Thymus (tissue), 11 donors: ENCODE data around the gene NPM3. TPM values are rescaled to one million over a fixed set of nuclear protein-coding genes. Genes with fewer than 3 reads are reported as not detected.

Experiments used
- DNase-seq, 9 donors: peaks; one replicate each; pipeline ENCODE4 v3.0.0-alpha.2; 2013; ENCODE audit warnings: low spot score in 9 of 9, low read depth in 6 of 9, missing footprints in 1 of 9
- H3K27ac ChIP-seq, 2 donors: one replicate each; pipeline ENCODE4 v1.5.1; 2013; ENCODE audit warnings: control low read depth in 1 of 2, low read depth in 1 of 2, low read length in 1 of 2, mild to moderate bottlenecking in 1 of 2, moderate library complexity in 1 of 2
- H3K27me3 ChIP-seq, 2 donors: one replicate each; pipeline ENCODE4 v1.5.1; 2013; ENCODE audit warnings: low read length in 1 of 2; ENCODE audit not compliant: control insufficient read depth in 2 of 2, insufficient read depth in 1 of 2
- H3K36me3 ChIP-seq, 2 donors: one replicate each; pipeline ENCODE4 v1.5.1; 2013; ENCODE audit warnings: low read length in 1 of 2, mild to moderate bottlenecking in 1 of 2, moderate library complexity in 1 of 2; ENCODE audit not compliant: control insufficient read depth in 2 of 2, insufficient read depth in 2 of 2
- H3K4me1 ChIP-seq, 2 donors: one replicate each; pipeline ENCODE4 v1.5.1; 2013; ENCODE audit warnings: low read length in 2 of 2; ENCODE audit not compliant: control insufficient read depth in 2 of 2, insufficient read depth in 2 of 2
- H3K4me3 ChIP-seq, 2 donors: one replicate each; pipeline ENCODE4 v1.5.1; 2013; ENCODE audit warnings: low read length in 2 of 2, control low read depth in 1 of 2, mild to moderate bottlenecking in 1 of 2
- H3K9me3 ChIP-seq, 2 donors: one replicate each; pipeline ENCODE4 v1.5.1; 2013; ENCODE audit warnings: low read length in 1 of 2, mild to moderate bottlenecking in 1 of 2; ENCODE audit not compliant: control insufficient read depth in 2 of 2, insufficient read depth in 1 of 2
- WGBS: extraction: QIAGEN DNeasy Blood & Tissue Kit; methylation state at CpG from one replicate; pipeline ENCODE4 v1.1.7; 2013; 5-methylcytosine and 5-hydroxymethylcytosine counted together
- polyA plus RNA-seq: library from polyadenylated mRNA; stranded (reverse); fragments of 200-250 nt; gene quantifications from one replicate; pipeline ENCODE4 v1.2.3, GENCODE V29; 2013
- total RNA-seq: library from RNA; stranded (reverse); fragments of 120-200 nt; gene quantifications from one replicate; pipeline ENCODE4 v1.2.4, GENCODE V29; 2013
- donor health status: healthy.

Gene NPM3
- total and polyA plus RNA-seq, 2 donors = 30.6 to 50.6 TPM

DNA sequence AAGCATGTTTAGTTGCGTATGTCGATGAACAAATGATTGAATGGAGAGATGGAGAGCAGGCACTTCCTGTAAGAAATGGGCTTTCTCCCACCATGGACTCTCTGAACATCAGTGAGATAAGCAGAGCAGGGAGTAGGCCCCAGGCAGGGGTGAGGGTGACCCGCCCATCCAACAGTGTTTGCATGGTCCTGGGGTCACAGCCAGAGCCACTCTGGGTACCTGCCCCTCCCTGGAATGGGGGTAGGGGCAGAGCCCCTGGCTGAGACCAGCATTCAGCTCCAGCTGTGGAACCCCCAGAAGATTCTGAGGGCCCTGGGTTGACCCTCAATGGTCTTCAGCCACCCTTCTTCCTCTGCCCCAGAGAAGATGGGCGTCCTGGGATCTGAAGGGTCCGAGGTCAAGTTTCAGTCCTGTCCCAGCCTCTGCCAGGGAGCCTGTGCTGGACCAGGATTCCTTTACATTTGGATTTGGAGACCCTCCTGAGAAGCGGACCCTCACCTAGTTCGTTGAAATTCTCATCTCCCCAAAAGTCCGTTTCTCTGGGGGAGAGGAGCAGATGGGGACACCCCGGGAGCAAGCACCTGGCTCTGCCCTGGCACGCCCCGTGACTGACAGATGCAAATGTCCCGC, 5.0 kb downstream of the NPM3 start:
- H3K36me3 ChIP-seq = no peaks in the 10 kb centered on the region
- H3K4me3 ChIP-seq = no peak overlapping the region
- H3K27ac ChIP-seq = no peak overlapping the region
- H3K4me1 ChIP-seq = peaks cover 12 to 47% of the 10 kb centered on the region in 2 donors
- H3K9me3 ChIP-seq = peaks cover 0 to 17% of the 10 kb centered on the region in 2 donors
- WGBS = 71% methylated on average over 12 of the region's 12 CpGs
- peaks cover 64 to 73% of the 10 kb centered on the region in 2 donors for H3K27me3 ChIP-seq
- no peak for DNase-seq

DNA sequence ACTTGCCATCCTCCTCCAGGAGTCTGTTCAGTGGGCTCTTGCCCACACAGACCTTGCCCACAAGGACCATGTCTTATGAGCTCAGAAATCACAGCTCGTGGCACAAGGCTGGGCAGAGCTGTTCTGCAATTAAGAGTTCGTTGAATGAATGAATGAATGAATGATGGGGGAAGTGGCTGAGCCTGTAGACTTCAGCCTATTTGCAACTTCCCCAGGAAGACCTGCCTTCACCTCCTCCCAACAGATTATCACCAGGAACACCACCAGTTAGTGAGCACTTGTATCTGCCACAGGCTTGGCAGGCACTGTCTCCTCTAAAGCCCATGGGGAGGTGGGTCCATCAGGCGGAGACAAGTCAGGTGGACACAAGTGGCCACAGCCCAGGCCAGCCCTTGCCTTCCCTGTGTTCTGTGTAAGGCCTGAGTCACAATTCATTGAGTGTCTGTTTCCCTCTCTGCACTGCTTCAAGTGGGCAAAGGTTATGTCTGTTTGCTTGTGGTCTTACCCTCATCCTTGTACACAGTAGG, 5.6 kb downstream of the NPM3 start:
- DNase-seq = no peak
- no peaks in the 10 kb centered on the region for H3K36me3 ChIP-seq
- no peak overlapping the region for H3K27ac ChIP-seq
- WGBS = over 99% methylated on average over 3 of the region's 3 CpGs
- peaks cover 0 to 17% of the 10 kb centered on the region in 2 donors for H3K9me3 ChIP-seq
- peaks cover 69 to 79% of the 10 kb centered on the region in 2 donors for H3K27me3 ChIP-seq
- H3K4me3 ChIP-seq = no peak overlapping the region
- H3K4me1 ChIP-seq = peaks cover 12 to 45% of the 10 kb centered on the region in 2 donors

DNA sequence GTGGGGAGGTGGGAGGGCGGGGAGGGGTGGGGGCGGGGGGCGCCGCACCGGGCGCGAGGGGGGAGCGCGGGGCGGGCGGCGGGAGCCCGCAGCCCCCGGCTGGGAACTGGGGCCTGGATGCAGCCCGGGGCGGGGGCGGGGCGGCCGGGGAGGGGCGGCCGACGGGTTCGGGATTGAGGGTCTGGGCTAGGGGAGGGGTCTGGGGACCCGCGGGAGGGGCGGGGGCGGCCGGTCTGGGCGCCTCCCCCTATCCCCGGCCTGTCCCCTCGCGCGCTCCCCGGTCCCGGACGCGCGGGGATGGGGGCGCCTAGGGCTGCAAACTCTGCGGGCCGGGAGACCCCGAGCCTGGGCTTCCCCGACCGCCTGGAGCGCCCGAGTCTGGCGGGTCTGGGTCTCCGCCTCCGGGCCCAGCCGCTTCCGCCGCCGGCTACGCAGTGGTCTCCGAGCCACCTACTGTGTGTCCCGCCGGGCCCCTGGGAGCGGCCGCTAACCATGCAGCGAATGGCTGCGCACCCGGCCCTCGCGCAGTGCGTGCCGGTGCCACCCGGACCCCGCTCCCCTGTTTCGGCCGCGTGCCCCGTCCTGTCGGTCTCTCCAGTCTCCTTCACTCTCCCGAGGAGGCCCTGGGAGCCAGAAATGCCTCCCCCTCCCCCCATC, 7.0 kb downstream of the NPM3 start:
- peaks cover 0 to 17% of the 10 kb centered on the region in 2 donors for H3K9me3 ChIP-seq
- H3K4me1 ChIP-seq = peaks cover 12 to 31% of the 10 kb centered on the region in 2 donors
- no peaks in the 10 kb centered on the region for H3K36me3 ChIP-seq
- no peak overlapping the region for H3K27ac ChIP-seq
- DNase-seq = no peak
- H3K4me3 ChIP-seq = peak overlapping the region in 1 of 2 donors; percentile 15
- H3K27me3 ChIP-seq = peaks cover 79 to 93% of the 10 kb centered on the region in 2 donors
- WGBS = 7% methylated on average over 70 of the region's 74 CpGs

DNA sequence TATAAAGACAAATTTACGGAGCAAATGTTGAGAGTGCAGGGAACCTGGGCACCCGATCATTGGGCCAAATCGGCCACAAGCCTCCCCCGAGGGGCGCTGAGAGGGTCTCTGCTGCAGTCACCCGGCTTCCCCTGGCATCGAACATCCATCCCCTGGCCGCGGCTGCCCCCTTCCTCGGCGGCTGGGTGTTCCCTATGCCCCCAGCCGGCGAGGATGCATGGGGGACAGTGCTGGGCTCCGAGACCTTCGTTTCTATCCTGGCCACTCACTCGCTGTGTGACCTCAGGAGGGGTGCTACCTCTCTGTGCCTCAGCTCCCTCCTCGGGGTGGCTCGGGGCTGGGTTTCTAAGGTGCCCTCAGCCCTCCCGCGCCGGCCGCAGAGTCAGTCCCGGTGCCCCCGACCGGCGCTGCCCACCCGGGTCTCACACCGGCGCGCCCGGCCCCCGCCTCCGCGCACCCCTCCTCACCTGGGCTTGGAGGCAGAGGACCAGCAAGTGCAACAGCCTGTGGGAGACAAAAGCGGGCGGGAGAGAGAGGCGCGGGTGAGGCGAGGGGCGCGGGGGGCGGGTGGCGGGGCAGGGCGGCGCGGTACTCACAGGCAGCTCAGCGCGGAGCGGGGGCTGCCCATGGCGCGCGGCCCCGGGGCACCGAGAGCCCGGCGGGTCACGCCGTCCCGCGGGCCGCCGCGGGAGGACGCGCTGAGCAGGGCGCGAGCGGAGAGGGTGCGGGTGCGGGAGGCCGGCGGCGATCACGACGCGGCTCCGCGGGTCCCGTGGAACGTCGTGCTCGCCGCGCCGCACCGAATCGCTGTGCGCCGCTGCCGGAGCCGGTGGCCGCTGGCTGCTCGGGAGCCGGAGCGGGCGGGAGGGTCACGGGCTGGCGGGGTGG, 7.7 kb downstream of the NPM3 start, which contains the start of gene FGF8:
Gene FGF8, minus strand, starts transcription at position 842 of the 888 bp plus-strand sequence. Its CDS starts 214 bp downstream, at position 628.
- no peaks in the 10 kb centered on the region for H3K36me3 ChIP-seq
- peak within 1 kb of the TSS in 1 of 2 donors; percentile 15 for H3K4me3 ChIP-seq
- no peak for DNase-seq
- no peak within 1 kb of the TSS for H3K27ac ChIP-seq
- 4% methylated on average over 98 of the region's 98 CpGs for WGBS
- peaks cover 78 to 95% of the 10 kb centered on the region in 2 donors for H3K27me3 ChIP-seq
- H3K4me1 ChIP-seq = peaks cover 12 to 23% of the 10 kb centered on the region in 2 donors
- peaks cover 0 to 17% of the 10 kb centered on the region in 2 donors for H3K9me3 ChIP-seq

DNA sequence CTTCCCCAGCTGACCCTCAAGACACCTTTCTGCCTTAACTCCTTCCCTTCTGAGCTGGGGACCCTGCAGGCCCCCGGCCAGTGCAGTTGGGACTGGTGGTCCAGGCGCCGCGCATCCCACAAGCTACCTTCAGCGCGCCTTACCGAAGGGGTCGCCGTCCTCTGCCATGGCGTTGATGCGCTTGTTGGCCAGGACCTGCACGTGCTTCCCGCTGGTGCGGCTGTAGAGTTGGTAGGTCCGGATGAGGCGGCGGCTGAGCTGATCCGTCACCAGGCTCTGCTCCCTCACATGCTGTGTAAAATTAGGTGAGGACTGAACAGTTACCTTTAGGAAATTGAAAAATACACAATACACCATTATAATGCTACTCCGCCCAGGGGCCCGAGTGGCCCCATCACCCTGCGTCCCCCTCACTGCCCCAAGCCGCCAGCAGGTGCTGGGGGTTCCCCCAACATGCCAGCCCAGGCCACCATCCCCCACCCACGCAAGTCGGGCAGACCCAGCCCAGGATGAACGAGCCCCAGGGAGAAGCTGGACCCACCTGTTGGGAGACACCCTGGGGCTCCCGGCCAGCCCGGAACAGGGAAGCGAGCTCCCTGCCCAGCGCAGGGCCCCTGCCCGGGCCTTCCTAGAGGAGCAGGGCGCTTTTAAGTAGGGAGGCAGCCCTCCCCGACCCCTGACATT, 8.5 kb downstream of the NPM3 start:
- DNase-seq = no peak
- no peak overlapping the region for H3K27ac ChIP-seq
- peaks cover 9 to 18% of the 10 kb centered on the region in 2 donors for H3K4me1 ChIP-seq
- H3K36me3 ChIP-seq = no peaks in the 10 kb centered on the region
- WGBS = 12% methylated on average over 32 of the region's 32 CpGs
- H3K9me3 ChIP-seq = peaks cover 0 to 17% of the 10 kb centered on the region in 2 donors
- H3K27me3 ChIP-seq = peaks cover 72 to 95% of the 10 kb centered on the region in 2 donors
- no peak overlapping the region for H3K4me3 ChIP-seq

DNA sequence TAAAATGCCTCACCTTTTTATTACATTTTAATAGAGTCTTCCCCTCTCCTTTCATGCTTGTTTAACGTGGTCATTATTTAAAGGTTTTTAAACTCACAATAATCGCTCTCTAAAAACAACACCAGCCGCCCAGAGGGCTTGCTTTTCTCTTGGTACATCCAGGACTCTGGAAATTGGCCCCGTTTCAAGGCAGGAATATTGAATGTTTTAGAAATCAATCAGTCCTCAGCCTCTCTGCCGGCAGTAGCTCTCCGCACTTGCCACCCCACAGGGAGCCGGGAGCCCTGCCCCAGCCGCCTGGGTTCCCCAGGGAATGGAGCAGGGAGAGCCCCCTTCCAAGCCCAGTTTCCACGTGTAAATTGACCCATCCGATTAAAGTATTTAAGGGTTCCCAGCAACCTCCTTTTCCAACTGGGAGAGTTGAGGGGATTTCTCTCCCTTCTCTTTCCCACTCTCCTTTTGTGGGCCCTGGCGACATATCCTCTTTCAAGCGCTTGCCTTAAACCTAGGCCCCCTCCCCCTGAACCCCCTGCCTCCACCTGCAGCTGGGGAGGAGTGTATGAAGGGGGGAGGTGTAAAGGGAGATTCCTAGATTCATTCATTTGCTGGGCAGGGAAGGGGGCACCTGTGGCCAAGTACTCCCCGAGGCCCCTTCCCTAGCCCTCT, 9.2 kb downstream of the NPM3 start:
- no peak for DNase-seq
- H3K27ac ChIP-seq = no peak overlapping the region
- H3K9me3 ChIP-seq = peaks cover 0 to 10% of the 10 kb centered on the region in 2 donors
- no peak overlapping the region for H3K4me3 ChIP-seq
- WGBS = 17% methylated on average over 13 of the region's 13 CpGs
- peaks cover 3 to 11% of the 10 kb centered on the region in 2 donors for H3K4me1 ChIP-seq
- H3K36me3 ChIP-seq = no peaks in the 10 kb centered on the region
- H3K27me3 ChIP-seq = peaks cover 67 to 95% of the 10 kb centered on the region in 2 donors

DNA sequence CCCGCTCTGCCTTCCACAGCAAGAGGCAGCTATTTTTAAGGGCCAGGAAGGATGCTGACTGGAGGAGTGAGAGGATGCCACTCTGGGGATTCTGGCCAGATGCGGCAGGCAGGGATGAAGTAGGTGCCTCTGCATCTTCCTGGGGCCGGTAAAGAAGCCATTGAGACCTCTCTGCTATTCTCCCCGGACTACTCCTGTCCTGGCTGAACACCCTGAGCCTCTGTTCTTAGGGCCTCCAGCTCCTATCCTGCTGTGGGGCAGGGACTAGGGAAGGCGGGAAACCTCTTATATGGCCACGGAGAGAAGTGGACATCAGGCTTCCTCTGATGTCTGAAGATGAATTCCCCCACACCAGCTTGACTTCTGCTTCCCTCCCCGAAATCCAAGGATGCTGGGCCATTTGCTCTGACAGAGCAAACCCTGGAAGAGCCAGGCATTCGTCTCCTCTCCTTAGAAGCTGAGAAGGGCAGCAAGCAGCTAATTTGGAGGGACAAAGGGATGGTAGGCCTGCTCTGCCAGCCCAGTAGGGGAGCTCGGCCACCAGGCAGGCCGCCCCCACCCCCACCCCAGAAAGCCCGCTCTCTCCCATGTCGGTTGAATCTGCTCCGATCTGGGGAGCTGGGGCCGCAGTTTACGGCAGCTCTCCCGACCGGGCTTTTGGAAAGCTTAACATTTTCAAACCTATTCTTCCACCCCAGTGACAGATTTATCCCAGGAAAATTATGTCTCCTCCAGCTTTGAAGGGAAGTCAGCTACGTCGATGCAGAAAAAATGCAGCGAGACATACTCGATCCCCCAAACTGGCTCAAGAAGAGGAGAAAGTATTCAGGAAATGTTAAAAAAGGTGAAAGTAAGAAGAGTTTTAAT, 10.1 kb downstream of the NPM3 start:
- 25% methylated on average over 21 of the region's 21 CpGs for WGBS
- H3K27me3 ChIP-seq = peaks cover 58 to 95% of the 10 kb centered on the region in 2 donors
- DNase-seq = no peak

More for the DNA sequence above, 10.1 kb downstream of the NPM3 start:
- H3K9me3 ChIP-seq = peaks cover 0 to 5% of the 10 kb centered on the region in 2 donors
- no peak overlapping the region for H3K4me3 ChIP-seq
- no peaks in the 10 kb centered on the region for H3K36me3 ChIP-seq
- peaks cover 0 to 5% of the 10 kb centered on the region in 2 donors for H3K4me1 ChIP-seq
- no peak overlapping the region for H3K27ac ChIP-seq
